GM06990 (cell line): Measurements from ENCODE around the gene USF1.
"Not testable (repeated sequence)": the region's sequence is repeated elsewhere in the genome, so short reads cannot be mapped to it uniquely, and the experiment has no call there.

Source experiments
- DNase-seq: peaks from one replicate; pipeline ENCODE4 v3.0.0-alpha.2; 2011; ENCODE audit not compliant: insufficient read length; ENCODE audit errors: extremely low read depth
- H3K27me3 ChIP-seq: replicated peaks from 2 replicates; pipeline ENCODE4 v1.6.0; 2011; ENCODE audit warnings: low read length; ENCODE audit not compliant: control insufficient read depth, insufficient read depth
- H3K36me3 ChIP-seq: 2 replicates; pipeline ENCODE4 v1.5.1; 2011; ENCODE audit warnings: low read length; ENCODE audit not compliant: control insufficient read depth, insufficient read depth
- H3K4me3 ChIP-seq: replicated peaks from 2 replicates; pipeline ENCODE4 v1.5.1; 2011; ENCODE audit warnings: low read depth, mild to moderate bottlenecking, control low read depth, low read length
- TF ChIP-seq, protein P1 (sequence below): IDR thresholded peaks from 2 replicates; pipeline ENCODE4 v1.5.1; 2011; ENCODE audit warnings: low read length, control low read depth, mild to moderate bottlenecking, inconsistent platforms; ENCODE audit not compliant: insufficient read depth, poor library complexity, severe bottlenecking

The USF1 gene

DNA sequence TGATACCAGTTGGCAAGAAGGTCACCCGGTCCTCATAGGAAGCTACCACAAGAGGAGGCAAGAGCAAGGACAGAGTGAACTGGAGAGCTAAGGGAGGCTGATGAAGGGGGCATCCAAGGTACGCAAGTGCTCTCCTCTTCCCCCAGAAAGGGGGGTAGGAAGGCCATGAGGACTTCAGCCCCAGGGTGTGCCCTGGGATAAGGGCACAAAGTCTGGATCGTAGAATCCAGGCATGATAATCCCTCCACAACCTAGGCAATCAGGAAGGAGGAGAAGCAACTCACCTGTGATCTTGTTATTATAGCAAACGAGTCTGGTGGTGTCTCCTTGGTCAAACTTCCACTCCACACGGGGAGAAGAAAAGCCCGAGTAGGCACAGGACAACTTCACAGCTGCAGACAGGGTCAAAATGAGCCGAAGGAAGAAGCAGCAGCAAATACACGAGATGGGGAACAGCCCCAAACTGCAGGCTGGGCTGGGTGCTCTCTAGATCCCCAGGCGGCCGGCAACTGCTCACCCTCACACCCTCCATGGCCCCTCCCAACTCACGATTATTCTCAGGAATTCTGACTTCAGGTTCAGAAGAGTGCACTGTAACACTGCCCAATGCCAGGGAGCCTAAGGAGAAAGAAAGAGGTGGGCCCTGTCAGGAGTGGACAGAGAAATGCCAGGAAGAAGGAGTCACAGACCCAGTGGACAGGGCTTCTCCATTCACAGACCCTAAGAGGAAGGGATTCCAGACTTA, 44.9 kb downstream of the USF1 start:
- TF ChIP-seq, protein P1, sequence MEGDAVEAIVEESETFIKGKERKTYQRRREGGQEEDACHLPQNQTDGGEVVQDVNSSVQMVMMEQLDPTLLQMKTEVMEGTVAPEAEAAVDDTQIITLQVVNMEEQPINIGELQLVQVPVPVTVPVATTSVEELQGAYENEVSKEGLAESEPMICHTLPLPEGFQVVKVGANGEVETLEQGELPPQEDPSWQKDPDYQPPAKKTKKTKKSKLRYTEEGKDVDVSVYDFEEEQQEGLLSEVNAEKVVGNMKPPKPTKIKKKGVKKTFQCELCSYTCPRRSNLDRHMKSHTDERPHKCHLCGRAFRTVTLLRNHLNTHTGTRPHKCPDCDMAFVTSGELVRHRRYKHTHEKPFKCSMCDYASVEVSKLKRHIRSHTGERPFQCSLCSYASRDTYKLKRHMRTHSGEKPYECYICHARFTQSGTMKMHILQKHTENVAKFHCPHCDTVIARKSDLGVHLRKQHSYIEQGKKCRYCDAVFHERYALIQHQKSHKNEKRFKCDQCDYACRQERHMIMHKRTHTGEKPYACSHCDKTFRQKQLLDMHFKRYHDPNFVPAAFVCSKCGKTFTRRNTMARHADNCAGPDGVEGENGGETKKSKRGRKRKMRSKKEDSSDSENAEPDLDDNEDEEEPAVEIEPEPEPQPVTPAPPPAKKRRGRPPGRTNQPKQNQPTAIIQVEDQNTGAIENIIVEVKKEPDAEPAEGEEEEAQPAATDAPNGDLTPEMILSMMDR: no peak
- H3K27me3 ChIP-seq: no peaks in the 10 kb centered on the region
- no peak overlapping the region for H3K4me3 ChIP-seq
- peaks cover 18% of the 10 kb centered on the region for H3K36me3 ChIP-seq
- no peak for DNase-seq

DNA sequence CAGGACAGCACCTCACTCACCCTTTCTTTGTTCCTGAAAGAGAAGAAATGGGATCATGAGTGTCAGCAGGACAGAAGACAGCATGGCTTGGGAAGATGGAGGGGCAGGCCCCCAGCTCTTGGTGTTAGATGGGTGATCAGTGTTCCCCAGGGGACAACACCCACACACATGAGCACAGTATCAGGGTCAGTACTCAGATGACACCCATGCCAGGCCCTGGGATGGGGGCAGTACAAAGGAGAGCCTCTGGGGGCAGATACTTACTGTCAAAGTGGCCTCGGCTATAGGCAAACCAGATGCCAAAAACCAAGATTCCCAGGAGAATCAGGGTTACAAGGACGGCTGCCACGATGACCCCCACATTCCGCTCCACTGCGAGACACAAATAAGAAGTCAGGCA, 46.4 kb downstream of the USF1 start:
- TF ChIP-seq, protein P1: no peak
- DNase-seq: no peak
- no peak overlapping the region for H3K4me3 ChIP-seq
- H3K36me3 ChIP-seq: peaks cover 18% of the 10 kb centered on the region
- no peaks in the 10 kb centered on the region for H3K27me3 ChIP-seq

DNA sequence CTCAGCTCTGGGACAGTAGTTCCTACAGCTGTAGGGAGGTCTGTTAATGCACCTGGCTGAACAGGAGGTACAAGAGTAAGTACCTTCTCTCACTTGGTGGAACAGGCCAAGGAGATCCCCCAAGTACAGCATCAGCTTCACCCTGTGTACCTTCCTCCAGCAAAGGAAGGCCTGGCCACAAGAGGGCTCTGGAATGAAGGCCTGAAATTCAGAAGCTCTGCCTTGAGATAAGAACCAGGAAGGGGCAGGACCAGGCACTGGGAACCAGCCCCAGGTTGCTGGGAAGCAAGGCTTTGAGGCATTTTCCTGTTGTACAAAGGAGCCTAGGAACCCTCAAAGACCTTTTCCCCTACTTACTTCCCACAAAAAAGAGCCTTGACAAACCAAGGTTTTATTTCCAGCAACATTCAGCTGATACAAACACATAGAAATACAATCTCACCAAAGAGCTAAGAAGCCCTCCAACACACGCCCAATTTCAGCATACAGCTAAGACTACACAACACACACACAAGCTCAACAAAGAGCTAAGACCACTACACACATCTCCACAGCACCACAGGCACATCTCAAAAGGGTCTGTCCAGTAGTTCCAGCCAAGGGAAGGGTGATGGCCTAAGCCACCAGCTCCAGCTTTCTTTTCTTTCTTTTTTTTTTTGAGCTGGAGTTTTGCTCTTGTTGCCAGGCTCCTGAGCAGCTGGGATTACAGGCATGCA, 48.3 kb downstream of the USF1 start:
- no peak overlapping the region for H3K4me3 ChIP-seq
- TF ChIP-seq, protein P1: peak; percentile 78
- H3K27me3 ChIP-seq: no peaks in the 10 kb centered on the region
- no peak for DNase-seq
- peaks cover 18% of the 10 kb centered on the region for H3K36me3 ChIP-seq

DNA sequence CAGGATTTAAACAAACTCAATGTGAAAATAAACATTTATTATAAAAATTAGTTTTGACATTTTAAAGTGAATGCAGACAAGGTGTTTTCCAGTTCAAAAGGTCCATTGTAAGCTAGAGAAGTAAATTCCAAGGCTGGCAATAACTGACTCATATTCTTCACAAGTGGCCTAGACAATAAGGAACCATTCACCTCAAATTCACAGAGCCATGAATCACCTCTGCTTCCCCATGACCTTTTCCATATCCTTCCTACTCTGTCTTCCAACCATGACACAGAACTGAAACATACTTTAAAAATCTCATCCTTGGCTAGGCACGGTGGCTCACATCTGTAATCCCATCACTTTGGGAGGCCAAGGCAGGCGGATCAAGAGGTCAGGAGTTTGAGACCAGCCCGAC, 49.6 kb downstream of the USF1 start:
- Histone ChIP-seq H3K27me3 (no peaks in the 10 kb centered on the region), H3K4me3 (no peak overlapping the region), H3K36me3 (peaks cover 17% of the 10 kb centered on the region)
- TF ChIP-seq, protein P1: no peak
- no peak for DNase-seq

DNA sequence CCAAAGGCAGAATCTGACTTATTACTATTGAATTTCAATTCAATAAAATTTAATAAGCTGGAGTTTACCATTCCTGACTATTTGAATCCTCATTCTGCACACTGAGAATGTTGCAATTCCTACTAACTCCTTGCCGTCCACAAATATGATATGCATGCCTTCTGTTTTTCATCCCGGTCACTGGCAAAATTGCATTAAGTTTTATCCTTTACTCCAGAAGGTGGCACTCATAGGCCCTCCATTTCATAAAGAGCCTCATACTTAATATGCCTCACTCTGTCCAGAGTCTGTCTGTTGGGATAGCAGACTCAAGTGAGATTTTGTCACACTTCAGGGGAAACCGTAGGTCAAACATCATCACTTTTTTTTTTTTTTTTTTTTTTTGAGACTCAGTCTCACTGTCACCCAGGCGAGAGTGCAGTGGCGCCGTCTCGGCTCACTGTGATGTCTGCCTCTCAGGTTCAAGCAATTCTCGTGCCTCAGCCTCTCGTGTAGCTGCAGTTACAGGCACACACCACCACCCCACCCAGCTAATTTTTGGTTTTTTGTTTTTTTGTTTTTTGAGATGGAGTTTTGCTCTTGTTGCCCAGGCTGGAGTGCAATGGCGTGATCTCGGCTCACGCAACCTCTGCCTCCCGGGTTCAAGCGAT, 52.1 kb downstream of the USF1 start:
- Histone ChIP-seq H3K36me3 (peaks cover 1% of the 10 kb centered on the region), H3K27me3 (no peaks in the 10 kb centered on the region), H3K4me3 (no peak overlapping the region)
- TF ChIP-seq, protein P1: peak; percentile 27
- no peak for DNase-seq

DNA sequence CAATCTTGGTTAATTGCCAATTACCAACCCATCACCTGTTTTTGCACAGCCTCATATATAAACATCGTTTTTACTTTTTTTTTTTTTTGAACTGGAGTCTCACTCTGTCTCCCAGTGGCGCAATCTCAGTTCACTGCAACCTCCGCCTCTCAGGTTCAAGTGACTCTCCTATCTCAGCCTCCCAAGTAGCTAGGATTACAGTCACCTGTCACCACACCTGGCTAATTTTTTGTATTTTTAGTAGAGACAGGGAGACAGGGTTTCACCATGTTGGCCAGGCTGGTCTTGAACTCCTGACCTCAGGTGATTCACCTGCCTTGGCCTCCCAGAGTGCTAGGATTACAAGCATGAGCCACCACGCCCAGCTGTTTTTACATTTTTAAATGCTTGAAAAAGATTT, 53.7 kb downstream of the USF1 start:
- not testable (repeated sequence) for DNase-seq, H3K4me3 ChIP-seq, H3K36me3 ChIP-seq, H3K27me3 ChIP-seq
